K562 (cell line): ENCODE measurements around the gene ZNF462. TPM values are rescaled to one million over a fixed set of nuclear protein-coding genes. Genes with fewer than 3 reads are reported as not detected.

Source experiments
- ATAC-seq: fragments of 200-7000 bp; cut with Tn5 transposase; 3 replicates; pipeline ENCODE4 v1.9.1; 2020; ENCODE audit warnings: moderate library complexity
- BruUV-seq: library from RNA; stranded (reverse); fragments of 400-500 nt; replicated peaks from 2 replicates; lab custom pipeline; 2021; lab: Mats Ljungman, UMichigan
- CTCF ChIA-PET: fragments of 300-600 bp; formaldehyde crosslinking; extraction: SDS; loops from one replicate; lab custom pipeline; 2021; ENCODE audit warnings: low intra/inter-chr PET ratio; lab: Yijun Ruan, JAX
- POLR2A ChIA-PET: fragments of 300-600, 350-650 bp; sonication (Branson Sonifier 250); formaldehyde crosslinking; extraction: SDS; loops from one replicate; lab custom pipeline; 2021; ENCODE audit warnings: antibody characterized with exemption, inconsistent platforms; lab: Yijun Ruan, JAX
- DNase-seq, 4 experiments: peaks; one replicate each; pipeline versions ENCODE4 v3.0.0 to v3.0.0-alpha.2; 2011 to 2018; ENCODE audit warnings: low spot score in 3 of 4, mixed read lengths in 3 of 4; ENCODE audit errors: extremely low read depth in 1 of 4
- FAIRE-seq: peaks from 2 replicates; lab custom pipeline; 2011; peaks lifted over from hg19 to GRCh38; lab: Jason Lieb, UNC
- H2AFZ ChIP-seq: 2 replicates; pipeline ENCODE4 v1.6.0; 2011; ENCODE audit warnings: low read depth, low read length, control low read depth, inconsistent platforms
- H3K27ac ChIP-seq: fragments of 200-600 bp; 3 replicates; pipeline ENCODE4 v1.8.0; 2011; ENCODE audit warnings: low read depth, mild to moderate bottlenecking, control low read depth, inconsistent platforms, low read length, moderate library complexity, mixed read lengths; ENCODE audit errors: extremely low read depth
- H3K27me3 ChIP-seq, 2 experiments: fragments of 300-600 bp in 1 of 2; 2 replicates in 1 of 2; 3 replicates in 1 of 2; pipeline versions ENCODE4 v1.6.0 to v1.8.0; 2011; ENCODE audit warnings: inconsistent platforms in 2 of 2, low read length in 2 of 2, mild to moderate bottlenecking in 1 of 2, mixed read lengths in 1 of 2, moderate library complexity in 1 of 2; ENCODE audit not compliant: control insufficient read depth in 2 of 2, insufficient read depth in 2 of 2
- H3K36me3 ChIP-seq: fragments of 300-600 bp; 3 replicates; pipeline ENCODE4 v1.8.0; 2011; ENCODE audit warnings: mild to moderate bottlenecking, low read length, inconsistent platforms; ENCODE audit not compliant: control insufficient read depth, insufficient read depth
- H3K4me1 ChIP-seq, 2 experiments: fragments of 200-600 bp in 1 of 2; replicated peaks in 1 of 2; 2 replicates in 1 of 2; 3 replicates in 1 of 2; pipeline versions ENCODE4 v1.5.1 to v1.8.0; 2011; ENCODE audit warnings: inconsistent platforms in 2 of 2, low read length in 2 of 2, mild to moderate bottlenecking in 1 of 2, mixed read lengths in 1 of 2, moderate library complexity in 1 of 2; ENCODE audit not compliant: control insufficient read depth in 2 of 2, insufficient read depth in 2 of 2
- H3K4me2 ChIP-seq: 2 replicates; pipeline ENCODE4 v1.6.1; 2011; ENCODE audit warnings: low read length, control low read depth, inconsistent platforms, mixed read lengths; ENCODE audit not compliant: insufficient read depth
- H3K4me3 ChIP-seq: fragments of 200-600 bp; sonication (generic), shearing (Covaris generic); 2 replicates; pipeline ENCODE4 v1.5.1; 2016; ENCODE audit warnings: control low read depth, inconsistent platforms
- H3K79me2 ChIP-seq: fragments of 200-600 bp; 3 replicates; pipeline ENCODE4 v1.8.0; 2011; ENCODE audit warnings: low read length, inconsistent platforms; ENCODE audit not compliant: control insufficient read depth, insufficient read depth
- H3K9ac ChIP-seq, 2 experiments: 2 replicates each; pipeline versions ENCODE4 v1.6.0 to v1.6.1; 2011; ENCODE audit warnings: low read depth in 2 of 2, low read length in 2 of 2, control low read depth in 1 of 2, inconsistent platforms in 1 of 2, mild to moderate bottlenecking in 1 of 2, mixed read lengths in 1 of 2; ENCODE audit not compliant: insufficient read depth in 1 of 2
- H3K9me1 ChIP-seq: one replicate; pipeline ENCODE4 v1.6.0; 2011; ENCODE audit warnings: inconsistent platforms, mild to moderate bottlenecking, low read length, moderate library complexity; ENCODE audit not compliant: control insufficient read depth, insufficient read depth
- H3K9me3 ChIP-seq: replicated peaks from 2 replicates; pipeline ENCODE4 v1.5.1; 2011; ENCODE audit warnings: low read depth, low read length, inconsistent platforms; ENCODE audit not compliant: control insufficient read depth, insufficient read depth
- H4K20me1 ChIP-seq: replicated peaks from 2 replicates; pipeline ENCODE4 v1.6.1; 2011; ENCODE audit warnings: low read length, inconsistent platforms, mixed read lengths; ENCODE audit not compliant: control insufficient read depth, insufficient read depth
- GATAD2B ChIP-seq: fragments of 450-650 bp; IDR thresholded peaks from 2 replicates; pipeline ENCODE4 v1.6.1; 2017; ENCODE audit warnings: mild to moderate bottlenecking, borderline replicate concordance
- SMARCA4 ChIP-seq: fragments of 450-650 bp; IDR thresholded peaks from 2 replicates; pipeline ENCODE4 v1.6.1; 2016
- SREBF2 ChIP-seq: sonication (generic); formaldehyde crosslinking; IDR thresholded peaks from 2 replicates; pipeline ENCODE4 v1.4.0; 2020; ENCODE audit warnings: mild to moderate bottlenecking, missing genetic modification reagents
- TARDBP ChIP-seq: fragments of 450-650 bp; IDR thresholded peaks from 2 replicates; pipeline ENCODE4 v1.6.1; 2016
- ZC3H11A ChIP-seq: IDR thresholded peaks from 2 replicates; pipeline ENCODE4 v1.6.1; 2012; ENCODE audit warnings: low read depth, low read length, improper control_type of control experiment
- ZNF668 ChIP-seq: fragments of 250-450 bp; sonication (Bioruptor Pico); IDR thresholded peaks from 2 replicates; pipeline ENCODE4 v1.8.0; 2022; ENCODE audit warnings: mild to moderate bottlenecking, inconsistent platforms
- whole genome bisulfite sequencing: fragments of 100-300 bp; shearing (Covaris generic); methylation state at CpG from one replicate; pipeline ENCODE4 v1.1.6; 2016; ENCODE audit warnings: low coverage, mixed read lengths; ENCODE audit not compliant: insufficient coverage; ENCODE audit errors: missing lambda C conversion rate; 5-methylcytosine and 5-hydroxymethylcytosine counted together
- in situ Hi-C: fragments of 300-500 bp; cut with MboI; formaldehyde crosslinking; loops from 4 replicates; pipeline ENCODE4 v1.15.0; 2018; ENCODE audit warnings: inconsistent platforms, mixed read lengths
- intact Hi-C: fragments of 100-400 bp; cut with micrococcal nuclease; formaldehyde crosslinking; loops from 2 replicates; pipeline ENCODE4 v1.14.2; 2022
- polyA plus RNA-seq, 8 experiments: library from polyadenylated mRNA; depleted of rRNA in 4 of 8; stranded (reverse) in 5 of 8; unstranded in 3 of 8; fragments of >200 nt; fragmentation: Nextera tagmentation in 2 of 8; fragmentation: Illumina TruSeq in 1 of 8; extraction: Ambion mirVana in 2 of 8; extraction: Trizol in 1 of 8; gene quantifications; 2 replicates each; pipeline versions ENCODE4 v1.2.1 to v1.2.3, GENCODE V29; 2011 to 2014; ENCODE audit warnings: inconsistent platforms in 1 of 8, missing spikeins in 1 of 8
- total RNA-seq, 7 experiments: library from RNA; depleted of rRNA in 6 of 7; stranded (reverse); fragments of >200 nt in 6 of 7; fragmentation: Illumina TruSeq in 2 of 7; extraction: Trizol in 2 of 7; gene quantifications; 2 replicates each; pipeline versions ENCODE4 v1.2.1 to v1.2.3, GENCODE V29; 2011 to 2021; ENCODE audit warnings: low replicate concordance in 1 of 7
- TF ChIP-seq, protein P1 (sequence below): fragments of 150-350 bp; conservative IDR thresholded peaks from 2 replicates; pipeline ENCODE4 v1.6.1; 2014; ENCODE audit warnings: low read length
- TF ChIP-seq, protein P2 (sequence below): fragments of 250-450 bp; sonication (Bioruptor Pico); IDR thresholded peaks from 2 replicates; pipeline ENCODE4 v1.4.0; 2020; ENCODE audit warnings: mild to moderate bottlenecking
- TF ChIP-seq, protein P3 (sequence below): fragments of 200-800 bp; sonication (Bioruptor generic); IDR thresholded peaks from 2 replicates; pipeline ENCODE4 v1.6.1; 2016; ENCODE audit warnings: missing genetic modification characterization, missing compliant biosample characterization
- TF ChIP-seq, protein P4 (sequence below): fragments of 250-450 bp; sonication (Bioruptor Pico); IDR thresholded peaks from 2 replicates; pipeline ENCODE4 v1.4.0; 2020; ENCODE audit warnings: mild to moderate bottlenecking, moderate library complexity
- TF ChIP-seq, protein P5 (sequence below): sonication (generic); formaldehyde crosslinking; IDR thresholded peaks from 2 replicates; pipeline ENCODE4 v1.8.0; 2022; ENCODE audit warnings: missing genetic modification reagents, mild to moderate bottlenecking, borderline replicate concordance

ZNF462 gene
- total and polyA plus RNA-seq, 9 of the 15 experiments (the other 6 are each of a cell fraction or from before 2014, with no cell fraction given) = 0.20 TPM; not detected in 8

DNA sequence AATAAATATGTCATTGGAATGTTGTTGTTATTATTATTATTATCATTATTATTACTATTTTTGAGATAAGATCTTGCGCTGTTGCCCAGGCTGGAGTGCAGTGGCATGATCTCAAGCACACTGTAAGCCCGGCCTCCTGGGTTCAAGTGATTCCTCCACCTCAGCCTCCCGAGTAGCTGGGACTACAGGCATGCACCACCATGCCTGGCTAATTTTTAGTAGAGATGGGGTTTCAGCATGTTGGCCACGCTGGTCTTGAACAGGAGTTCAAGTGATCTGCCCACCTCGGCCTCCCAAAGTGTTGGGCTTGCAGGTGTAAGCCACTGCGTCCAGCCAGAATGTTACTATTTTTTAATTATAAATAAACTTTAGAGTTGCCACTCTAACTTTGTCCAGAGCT is 14.4 kb downstream of the ZNF462 start:
- intact Hi-C loops = no loop called here
- H4K20me1 ChIP-seq = no peaks in the 10 kb centered on the region
- TF ChIP-seq, protein P1, sequence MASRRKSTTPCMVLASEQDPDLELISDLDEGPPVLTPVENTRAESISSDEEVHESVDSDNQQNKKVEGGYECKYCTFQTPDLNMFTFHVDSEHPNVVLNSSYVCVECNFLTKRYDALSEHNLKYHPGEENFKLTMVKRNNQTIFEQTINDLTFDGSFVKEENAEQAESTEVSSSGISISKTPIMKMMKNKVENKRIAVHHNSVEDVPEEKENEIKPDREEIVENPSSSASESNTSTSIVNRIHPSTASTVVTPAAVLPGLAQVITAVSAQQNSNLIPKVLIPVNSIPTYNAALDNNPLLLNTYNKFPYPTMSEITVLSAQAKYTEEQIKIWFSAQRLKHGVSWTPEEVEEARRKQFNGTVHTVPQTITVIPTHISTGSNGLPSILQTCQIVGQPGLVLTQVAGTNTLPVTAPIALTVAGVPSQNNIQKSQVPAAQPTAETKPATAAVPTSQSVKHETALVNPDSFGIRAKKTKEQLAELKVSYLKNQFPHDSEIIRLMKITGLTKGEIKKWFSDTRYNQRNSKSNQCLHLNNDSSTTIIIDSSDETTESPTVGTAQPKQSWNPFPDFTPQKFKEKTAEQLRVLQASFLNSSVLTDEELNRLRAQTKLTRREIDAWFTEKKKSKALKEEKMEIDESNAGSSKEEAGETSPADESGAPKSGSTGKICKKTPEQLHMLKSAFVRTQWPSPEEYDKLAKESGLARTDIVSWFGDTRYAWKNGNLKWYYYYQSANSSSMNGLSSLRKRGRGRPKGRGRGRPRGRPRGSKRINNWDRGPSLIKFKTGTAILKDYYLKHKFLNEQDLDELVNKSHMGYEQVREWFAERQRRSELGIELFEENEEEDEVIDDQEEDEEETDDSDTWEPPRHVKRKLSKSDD = no peak
- TF ChIP-seq, protein P2, sequence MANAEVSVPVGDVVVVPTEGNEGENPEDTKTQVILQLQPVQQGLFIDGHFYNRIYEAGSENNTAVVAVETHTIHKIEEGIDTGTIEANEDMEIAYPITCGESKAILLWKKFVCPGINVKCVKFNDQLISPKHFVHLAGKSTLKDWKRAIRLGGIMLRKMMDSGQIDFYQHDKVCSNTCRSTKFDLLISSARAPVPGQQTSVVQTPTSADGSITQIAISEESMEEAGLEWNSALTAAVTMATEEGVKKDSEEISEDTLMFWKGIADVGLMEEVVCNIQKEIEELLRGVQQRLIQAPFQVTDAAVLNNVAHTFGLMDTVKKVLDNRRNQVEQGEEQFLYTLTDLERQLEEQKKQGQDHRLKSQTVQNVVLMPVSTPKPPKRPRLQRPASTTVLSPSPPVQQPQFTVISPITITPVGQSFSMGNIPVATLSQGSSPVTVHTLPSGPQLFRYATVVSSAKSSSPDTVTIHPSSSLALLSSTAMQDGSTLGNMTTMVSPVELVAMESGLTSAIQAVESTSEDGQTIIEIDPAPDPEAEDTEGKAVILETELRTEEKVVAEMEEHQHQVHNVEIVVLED (CRISPR knock-in tag) = no peak
- TF ChIP-seq ZNF668 = no peak
- TF ChIP-seq, protein P3, sequence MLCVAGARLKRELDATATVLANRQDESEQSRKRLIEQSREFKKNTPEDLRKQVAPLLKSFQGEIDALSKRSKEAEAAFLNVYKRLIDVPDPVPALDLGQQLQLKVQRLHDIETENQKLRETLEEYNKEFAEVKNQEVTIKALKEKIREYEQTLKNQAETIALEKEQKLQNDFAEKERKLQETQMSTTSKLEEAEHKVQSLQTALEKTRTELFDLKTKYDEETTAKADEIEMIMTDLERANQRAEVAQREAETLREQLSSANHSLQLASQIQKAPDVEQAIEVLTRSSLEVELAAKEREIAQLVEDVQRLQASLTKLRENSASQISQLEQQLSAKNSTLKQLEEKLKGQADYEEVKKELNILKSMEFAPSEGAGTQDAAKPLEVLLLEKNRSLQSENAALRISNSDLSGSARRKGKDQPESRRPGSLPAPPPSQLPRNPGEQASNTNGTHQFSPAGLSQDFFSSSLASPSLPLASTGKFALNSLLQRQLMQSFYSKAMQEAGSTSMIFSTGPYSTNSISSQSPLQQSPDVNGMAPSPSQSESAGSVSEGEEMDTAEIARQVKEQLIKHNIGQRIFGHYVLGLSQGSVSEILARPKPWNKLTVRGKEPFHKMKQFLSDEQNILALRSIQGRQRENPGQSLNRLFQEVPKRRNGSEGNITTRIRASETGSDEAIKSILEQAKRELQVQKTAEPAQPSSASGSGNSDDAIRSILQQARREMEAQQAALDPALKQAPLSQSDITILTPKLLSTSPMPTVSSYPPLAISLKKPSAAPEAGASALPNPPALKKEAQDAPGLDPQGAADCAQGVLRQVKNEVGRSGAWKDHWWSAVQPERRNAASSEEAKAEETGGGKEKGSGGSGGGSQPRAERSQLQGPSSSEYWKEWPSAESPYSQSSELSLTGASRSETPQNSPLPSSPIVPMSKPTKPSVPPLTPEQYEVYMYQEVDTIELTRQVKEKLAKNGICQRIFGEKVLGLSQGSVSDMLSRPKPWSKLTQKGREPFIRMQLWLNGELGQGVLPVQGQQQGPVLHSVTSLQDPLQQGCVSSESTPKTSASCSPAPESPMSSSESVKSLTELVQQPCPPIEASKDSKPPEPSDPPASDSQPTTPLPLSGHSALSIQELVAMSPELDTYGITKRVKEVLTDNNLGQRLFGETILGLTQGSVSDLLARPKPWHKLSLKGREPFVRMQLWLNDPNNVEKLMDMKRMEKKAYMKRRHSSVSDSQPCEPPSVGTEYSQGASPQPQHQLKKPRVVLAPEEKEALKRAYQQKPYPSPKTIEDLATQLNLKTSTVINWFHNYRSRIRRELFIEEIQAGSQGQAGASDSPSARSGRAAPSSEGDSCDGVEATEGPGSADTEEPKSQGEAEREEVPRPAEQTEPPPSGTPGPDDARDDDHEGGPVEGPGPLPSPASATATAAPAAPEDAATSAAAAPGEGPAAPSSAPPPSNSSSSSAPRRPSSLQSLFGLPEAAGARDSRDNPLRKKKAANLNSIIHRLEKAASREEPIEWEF = no peak
- TF ChIP-seq SMARCA4 = no peak
- TF ChIP-seq, protein P4, sequence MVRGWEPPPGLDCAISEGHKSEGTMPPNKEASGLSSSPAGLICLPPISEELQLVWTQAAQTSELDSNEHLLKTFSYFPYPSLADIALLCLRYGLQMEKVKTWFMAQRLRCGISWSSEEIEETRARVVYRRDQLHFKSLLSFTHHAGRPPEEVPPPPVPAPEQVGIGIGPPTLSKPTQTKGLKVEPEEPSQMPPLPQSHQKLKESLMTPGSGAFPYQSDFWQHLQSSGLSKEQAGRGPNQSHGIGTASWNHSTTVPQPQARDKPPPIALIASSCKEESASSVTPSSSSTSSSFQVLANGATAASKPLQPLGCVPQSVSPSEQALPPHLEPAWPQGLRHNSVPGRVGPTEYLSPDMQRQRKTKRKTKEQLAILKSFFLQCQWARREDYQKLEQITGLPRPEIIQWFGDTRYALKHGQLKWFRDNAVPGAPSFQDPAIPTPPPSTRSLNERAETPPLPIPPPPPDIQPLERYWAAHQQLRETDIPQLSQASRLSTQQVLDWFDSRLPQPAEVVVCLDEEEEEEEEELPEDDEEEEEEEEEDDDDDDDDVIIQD (CRISPR knock-in tag) = no peak
- TF ChIP-seq TARDBP = no peak
- no peak for TF ChIP-seq SREBF2 (CRISPR knock-in tag)
- TF ChIP-seq ZC3H11A = no peak
- TF ChIP-seq, protein P5, sequence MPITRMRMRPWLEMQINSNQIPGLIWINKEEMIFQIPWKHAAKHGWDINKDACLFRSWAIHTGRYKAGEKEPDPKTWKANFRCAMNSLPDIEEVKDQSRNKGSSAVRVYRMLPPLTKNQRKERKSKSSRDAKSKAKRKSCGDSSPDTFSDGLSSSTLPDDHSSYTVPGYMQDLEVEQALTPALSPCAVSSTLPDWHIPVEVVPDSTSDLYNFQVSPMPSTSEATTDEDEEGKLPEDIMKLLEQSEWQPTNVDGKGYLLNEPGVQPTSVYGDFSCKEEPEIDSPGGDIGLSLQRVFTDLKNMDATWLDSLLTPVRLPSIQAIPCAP (CRISPR knock-in tag) = no peak
- TF ChIP-seq GATAD2B = no peak

More for the DNA sequence above, 14.4 kb downstream of the ZNF462 start:
- no peak overlapping the region for H3K9ac ChIP-seq
- DNase-seq (no peak), FAIRE-seq (no peak), ATAC-seq (no peak)
- in situ Hi-C loops = no loop called here
- no TSS peak for BruUV-seq
- no peaks in the 10 kb centered on the region for H3K4me1 ChIP-seq
- H3K4me2 ChIP-seq = no peak overlapping the region
- CTCF ChIA-PET = no interaction called here
- H3K36me3 ChIP-seq = no peaks in the 10 kb centered on the region
- H3K27ac ChIP-seq = no peak overlapping the region
- POLR2A ChIA-PET = no interaction called here
- H2AFZ ChIP-seq = no peak overlapping the region
- H3K4me3 ChIP-seq = no peak overlapping the region
- H3K9me3 ChIP-seq = no peaks in the 10 kb centered on the region
- H3K27me3 ChIP-seq = no peaks in the 10 kb centered on the region
- WGBS = 2% methylated on average over 6 of the region's 6 CpGs
- H3K79me2 ChIP-seq = no peaks in the 10 kb centered on the region
- no peaks in the 10 kb centered on the region for H3K9me1 ChIP-seq
